Measurements from ENCODE around the gene FNBP1. TPM values are rescaled to one million over a fixed set of nuclear protein-coding genes. Genes with fewer than 3 reads are reported as not detected.

Gene FNBP1
- total and polyA plus RNA-seq, 2 experiments from 2014 or later: 26.6 to 28.8 TPM

DNA sequence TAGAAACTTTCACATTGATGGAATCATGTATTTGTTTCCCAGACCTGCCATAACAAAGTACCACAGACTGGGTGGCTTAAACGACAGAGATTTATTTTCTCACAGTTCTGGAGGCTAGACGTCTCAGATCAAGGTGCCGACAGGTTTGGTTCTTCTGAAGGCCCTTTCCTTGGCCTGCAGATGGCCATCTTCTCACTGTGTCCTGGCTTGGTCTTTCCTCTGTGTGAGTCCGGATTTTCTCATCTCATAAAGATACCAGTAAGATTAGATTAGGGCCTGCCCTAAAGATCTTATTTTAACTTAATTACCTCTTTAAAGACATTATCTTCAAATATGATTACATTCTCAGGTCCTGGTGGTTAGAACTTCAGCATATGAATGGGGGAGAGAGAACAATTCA, 201.9 kb downstream of the FNBP1 start:
- no peak overlapping the region; the same call in 2 of the 3 replicates for H3K4me3 Mint-ChIP-seq
- H4K20me1 ChIP-seq (replicated peaks; ENCODE audit: insufficient read depth): no peaks in the 10 kb centered on the region
- TF ChIP-seq ZNF331 (CRISPR knock-in tag; IDR thresholded peaks at IDR 0.05; ENCODE audit: low read depth) (no peak), JUNB (IDR thresholded peaks at IDR 0.05; ENCODE audit: unreplicated experiment) (no peak), REST (IDR thresholded peaks at IDR 0.05; ENCODE audit: unreplicated experiment) (no peak), POLR2AphosphoS5 (IDR thresholded peaks at IDR 0.05; ENCODE audit: low read depth) (no peak), EZH2phosphoT487 (IDR thresholded peaks at IDR 0.05; ENCODE audit: unreplicated experiment) (no peak), NANOG (IDR thresholded peaks at IDR 0.05; ENCODE audit: borderline replicate concordance) (no peak)
- no peaks in the 10 kb centered on the region for H3K36me3 Mint-ChIP-seq (ENCODE audit: low read depth)
- no peak overlapping the region for H3K27ac ChIP-seq (ENCODE audit: low read depth)
- no peaks in the 10 kb centered on the region for H3K27me3 ChIP-seq (ENCODE audit: insufficient read depth)
- H3K4me3 ChIP-seq: no peak overlapping the region
- H3K36me3 ChIP-seq (ENCODE audit: insufficient read depth): no peaks in the 10 kb centered on the region
- no peaks in the 10 kb centered on the region; the same call in 1 of the 2 replicates for H3K79me2 ChIP-seq (replicated peaks; ENCODE audit: insufficient read depth)
- H3K4me1 ChIP-seq (ENCODE audit: insufficient read depth): peaks cover 35% of the 10 kb centered on the region
- peaks cover 5% of the 10 kb centered on the region; the same call in 1 of the 2 replicates for H3F3A ChIP-seq (replicated peaks; ENCODE audit: low read depth)
- H3K27ac Mint-ChIP-seq: no peak overlapping the region
- ATAC-seq (no peak), DNase-seq (ENCODE audit: low spot score) (no peak)
- H3K27me3 Mint-ChIP-seq (ENCODE audit: insufficient read depth, low read depth, poor library complexity): peaks cover 8% of the 10 kb centered on the region
- H3K4me2 ChIP-seq: no peak overlapping the region
- peaks cover 52% of the 10 kb centered on the region for H3K4me1 Mint-ChIP-seq
- H3K9me3 Mint-ChIP-seq: no peaks in the 10 kb centered on the region
- no peak overlapping the region for H2AFZ ChIP-seq
- H3K9me2 ChIP-seq (ENCODE audit: insufficient read depth): no peaks in the 10 kb centered on the region

DNA sequence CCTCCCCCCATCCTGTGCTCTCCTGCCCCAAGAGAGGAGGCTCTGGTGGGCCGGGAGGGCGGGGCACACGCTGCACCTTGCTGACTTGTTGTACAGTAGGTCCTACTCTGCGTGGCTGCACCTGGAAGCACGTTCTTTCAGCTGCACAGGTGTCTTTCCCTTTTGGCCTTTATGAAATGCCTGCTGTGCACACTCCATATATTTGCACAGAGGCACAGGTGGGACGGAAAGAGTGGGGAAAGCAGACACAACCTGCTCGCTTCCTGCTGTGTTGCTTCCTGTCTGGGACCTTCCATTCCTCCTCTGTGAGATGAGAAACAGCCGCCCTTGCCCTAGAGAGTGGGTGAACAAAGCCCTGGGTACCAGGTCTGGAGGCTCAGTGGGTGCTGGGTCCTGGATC, 203.0 kb downstream of the FNBP1 start:
- Histone ChIP-seq H3K9me2 (ENCODE audit: insufficient read depth) (no peaks in the 10 kb centered on the region), H3K4me1 (ENCODE audit: insufficient read depth) (peaks cover 37% of the 10 kb centered on the region), H3K4me2 (no peak overlapping the region), H3F3A (replicated peaks; ENCODE audit: low read depth) (peaks cover 5% of the 10 kb centered on the region; the same call in 1 of the 2 replicates), H3K79me2 (replicated peaks; ENCODE audit: insufficient read depth) (no peaks in the 10 kb centered on the region; the same call in 1 of the 2 replicates), H3K4me3 (no peak overlapping the region), H3K36me3 (ENCODE audit: insufficient read depth) (no peaks in the 10 kb centered on the region), H2AFZ (no peak overlapping the region), H4K20me1 (replicated peaks; ENCODE audit: insufficient read depth) (no peaks in the 10 kb centered on the region), H3K27ac (ENCODE audit: low read depth) (no peak overlapping the region), H3K27me3 (ENCODE audit: insufficient read depth) (no peaks in the 10 kb centered on the region)
- ATAC-seq: no peak
- Mint-ChIP-seq H3K9me3 (no peaks in the 10 kb centered on the region; the same call in 2 of the 3 replicates), H3K27ac (no peak overlapping the region), H3K4me3 (no peak overlapping the region; the same call in 2 of the 3 replicates), H3K36me3 (ENCODE audit: low read depth) (no peaks in the 10 kb centered on the region), H3K4me1 (peaks cover 52% of the 10 kb centered on the region), H3K27me3 (ENCODE audit: insufficient read depth, low read depth, poor library complexity) (peaks cover 11% of the 10 kb centered on the region)
- no peak for DNase-seq (ENCODE audit: low spot score)
- TF ChIP-seq EZH2 (IDR thresholded peaks at IDR 0.05; ENCODE audit: low read depth, unreplicated experiment) (no peak), ETS1 (IDR thresholded peaks at IDR 0.05) (no peak), ZNF114 (CRISPR knock-in tag; IDR thresholded peaks at IDR 0.05) (no peak), NANOG (IDR thresholded peaks at IDR 0.05; ENCODE audit: borderline replicate concordance) (no peak), EZH2phosphoT487 (IDR thresholded peaks at IDR 0.05; ENCODE audit: unreplicated experiment) (no peak), CREB1 (CRISPR knock-in tag; IDR thresholded peaks at IDR 0.05; ENCODE audit: low read depth) (no peak)
